ENCODE measurements around the gene CYBC1. TPM values are rescaled to one million over a fixed set of nuclear protein-coding genes. Genes with fewer than 3 reads are reported as not detected.
A peak's percentile ranks its signal among the peaks of the same experiment; 100 is the strongest.

CYBC1 gene
- polyA plus RNA-seq, 2 of the 4 experiments (the other 2 are of a cell fraction) = 81.8 to 86.5 TPM

- FAIRE-seq = no peak
- POLR2A ChIA-PET = no interaction called here
- CTCF ChIA-PET = interaction anchor here (1.4 to 2.9 kb wide), 3 partner anchors 10 to 23 kb away, joined by 3 to 15 read pairs (median 4); no protein-coding TSS in a partner anchor
- ATAC-seq = no peak
- TF ChIP-seq KDM1A (IDR thresholded peaks at IDR 0.05; ENCODE audit: low read depth) = no peak
- H3K9me3 ChIP-seq = no peaks in the 10 kb centered on the region
- no peak overlapping the region for H3K27ac ChIP-seq
- DNase-seq (ENCODE audit: low read depth in 1 of 2, low spot score in 1 of 2) = no peak
- 86% methylated on average over 8 of the region's 8 CpGs for WGBS (ENCODE audit: missing lambda C conversion rate)
- no peaks in the 10 kb centered on the region for H3K4me1 ChIP-seq
- H3K4me2 ChIP-seq = no peak overlapping the region
- H3K4me3 ChIP-seq = no peak overlapping the region
Observed at GRCh38 chr17:82432017-82432416, 18.5 kb downstream of the CYBC1 start.

- WGBS (ENCODE audit: missing lambda C conversion rate) = 70% methylated on average over 7 of the region's 7 CpGs
- no peak overlapping the region for H3K27ac ChIP-seq
- TF ChIP-seq MAX (IDR thresholded peaks at IDR 0.05) (no peak), HOXB13 (CRISPR knock-in tag; IDR thresholded peaks at IDR 0.05; ENCODE audit: low read depth) (no peak), ESRRA (IDR thresholded peaks at IDR 0.05; ENCODE audit: borderline replicate concordance, low read length) (no peak), MAZ (IDR thresholded peaks at IDR 0.05; ENCODE audit: borderline replicate concordance, low read depth, low read length) (no peak), HES2 (IDR thresholded peaks at IDR 0.05) (no peak), CTCF (IDR thresholded peaks at IDR 0.05) (no peak), KDM5A (IDR thresholded peaks at IDR 0.05) (no peak), MAFK (IDR thresholded peaks at IDR 0.05; ENCODE audit: partially characterized antibody) (no peak), ZFP36 (IDR thresholded peaks at IDR 0.05; ENCODE audit: borderline replicate concordance, partially characterized antibody) (no peak), PHF8 (IDR thresholded peaks at IDR 0.05; ENCODE audit: borderline replicate concordance, low read depth) (no peak), ZNF302 (CRISPR knock-in tag; IDR thresholded peaks at IDR 0.05) (no peak), JUNB (IDR thresholded peaks at IDR 0.05) (no peak), FOSB (CRISPR knock-in tag; IDR thresholded peaks at IDR 0.05) (no peak), CHD2 (IDR thresholded peaks at IDR 0.05; ENCODE audit: low read length, partially characterized antibody) (no peak), NPAS2 (CRISPR knock-in tag; IDR thresholded peaks at IDR 0.05; ENCODE audit: borderline replicate concordance) (no peak), KDM1A (IDR thresholded peaks at IDR 0.05; ENCODE audit: low read depth) (no peak), BCL3 (IDR thresholded peaks at IDR 0.05) (no peak), RARB (CRISPR knock-in tag; IDR thresholded peaks at IDR 0.05) (no peak)
- no peak overlapping the region for H3K4me3 ChIP-seq
- DNase-seq (ENCODE audit: low read depth in 1 of 2, low spot score in 1 of 2) (no peak), ATAC-seq (0 out of 6 replicates have a peak, but pooled peaks of 1 of the 2 experiments have one; percentile 6), FAIRE-seq (no peak)
- ChIA-PET CTCF (interaction anchor here (1.2 to 2.9 kb wide), 3 partner anchors 10 to 78 kb away, joined by 3 to 15 read pairs (median 3); no protein-coding TSS in a partner anchor), POLR2A (no interaction called here)
- no peaks in the 10 kb centered on the region for H3K9me3 ChIP-seq
- no peak overlapping the region for H3K4me2 ChIP-seq
- H3K4me1 ChIP-seq = no peaks in the 10 kb centered on the region
Observed at GRCh38 chr17:82429824-82430223, 20.7 kb downstream of the CYBC1 start.

- no peak overlapping the region for H3K4me2 ChIP-seq
- FAIRE-seq (no peak), ATAC-seq (no peak), DNase-seq (ENCODE audit: low read depth in 1 of 2, low spot score in 1 of 2) (no peak)
- ChIA-PET CTCF (interaction anchor here (1.2 to 1.5 kb wide), 2 partner anchors 10 to 76 kb away, joined by 4 read pairs; no protein-coding TSS in a partner anchor), POLR2A (no interaction called here)
- no peak overlapping the region for H3K4me3 ChIP-seq
- H3K9me3 ChIP-seq = no peaks in the 10 kb centered on the region
- WGBS (ENCODE audit: missing lambda C conversion rate) = 87% methylated on average over 3 of the region's 3 CpGs
- H3K27ac ChIP-seq = no peak overlapping the region
- H3K4me1 ChIP-seq = no peaks in the 10 kb centered on the region
- TF ChIP-seq BCL3 (IDR thresholded peaks at IDR 0.05) = no peak
- no peak for TF ChIP-seq ATOH8 (CRISPR knock-in tag; IDR thresholded peaks at IDR 0.05; ENCODE audit: low read depth)
- no peak for TF ChIP-seq KDM5A (IDR thresholded peaks at IDR 0.05)
- no peak for TF ChIP-seq POLR2AphosphoS2 (conservative IDR thresholded peaks at IDR 0.05; ENCODE audit: low read length)
- TF ChIP-seq HMGXB4 (CRISPR knock-in tag; IDR thresholded peaks at IDR 0.05; ENCODE audit: borderline replicate concordance) = no peak
- no peak for TF ChIP-seq FOXS1 (CRISPR knock-in tag; IDR thresholded peaks at IDR 0.05)
- TF ChIP-seq MAX (IDR thresholded peaks at IDR 0.05) = no peak
- TF ChIP-seq ZNF302 (CRISPR knock-in tag; IDR thresholded peaks at IDR 0.05) = no peak
- no peak for TF ChIP-seq GATA3 (IDR thresholded peaks at IDR 0.05; ENCODE audit: borderline replicate concordance)
- no peak for TF ChIP-seq CHD2 (IDR thresholded peaks at IDR 0.05; ENCODE audit: low read length, partially characterized antibody)
- no peak for TF ChIP-seq POLR2A (IDR thresholded peaks at IDR 0.05; ENCODE audit: low read length)
- no peak for TF ChIP-seq MAZ (IDR thresholded peaks at IDR 0.05; ENCODE audit: borderline replicate concordance, low read depth, low read length)
- no peak for TF ChIP-seq CHD4 (IDR thresholded peaks at IDR 0.05; ENCODE audit: borderline replicate concordance)
Observed at GRCh38 chr17:82428546-82428945, 22.0 kb downstream of the CYBC1 start.
